Ascending aorta (tissue), 2 donors: ENCODE results near the gene DDIT3. TPM values are rescaled to one million over a fixed set of nuclear protein-coding genes. Genes with fewer than 3 reads are reported as not detected.
"Not testable (repeated sequence)": the region's sequence is repeated elsewhere in the genome, so short reads cannot be mapped to it uniquely, and the experiment has no call there.

Source experiments
- DNase-seq, 2 donors: peaks; one replicate each; pipeline ENCODE4 v3.0.0-alpha.2; 2019; ENCODE audit warnings: low spot score in 2 of 2
- H3K27ac ChIP-seq, 2 donors: fragments of 200-600 bp; sonication (generic); one replicate each; pipeline ENCODE4 v1.5.1; 2016 to 2017; ENCODE audit warnings: mild to moderate bottlenecking in 1 of 2
- H3K27me3 ChIP-seq: fragments of 200-600 bp; sonication (generic); one replicate; pipeline ENCODE4 v1.5.1; 2017
- H3K36me3 ChIP-seq, 2 donors: fragments of 200-600 bp; sonication (generic); one replicate each; pipeline ENCODE4 v1.5.1; 2016
- H3K4me1 ChIP-seq, 2 donors: fragments of 200-600 bp; sonication (generic); one replicate each; pipeline ENCODE4 v1.5.1; 2016 to 2017; ENCODE audit warnings: mild to moderate bottlenecking in 1 of 2
- H3K4me3 ChIP-seq, 2 donors: fragments of 200-600 bp; sonication (generic); one replicate each; pipeline ENCODE4 v1.5.1; 2016 to 2017; ENCODE audit warnings: mild to moderate bottlenecking in 1 of 2
- H3K9me3 ChIP-seq, 2 donors: fragments of 200-600 bp; sonication (generic); one replicate each; pipeline ENCODE4 v1.5.1; 2016
- intact Hi-C: fragments of 100-400 bp; cut with DNase I; formaldehyde crosslinking; loops from one replicate; pipeline ENCODE4 v1.15.1; 2023
- total RNA-seq: library from RNA; depleted of rRNA; stranded (reverse); fragments of >200 nt; gene quantifications from one replicate; pipeline ENCODE4 v1.1.0, GENCODE V29; 2016
- TF ChIP-seq, protein P1 (sequence below), 3 experiments: fragments of 200-600 bp in 2 of 3; fragments of 450-650 bp in 1 of 3; sonication (generic) in 2 of 3; IDR thresholded peaks; one replicate each; pipeline ENCODE4 v1.5.1; 2016 to 2019; ENCODE audit warnings: antibody characterized with exemption in 3 of 3, mild to moderate bottlenecking in 1 of 3, moderate library complexity in 1 of 3

DDIT3 gene
- total RNA-seq, 1 donor from 2014 or later: 0.64 TPM

DNA sequence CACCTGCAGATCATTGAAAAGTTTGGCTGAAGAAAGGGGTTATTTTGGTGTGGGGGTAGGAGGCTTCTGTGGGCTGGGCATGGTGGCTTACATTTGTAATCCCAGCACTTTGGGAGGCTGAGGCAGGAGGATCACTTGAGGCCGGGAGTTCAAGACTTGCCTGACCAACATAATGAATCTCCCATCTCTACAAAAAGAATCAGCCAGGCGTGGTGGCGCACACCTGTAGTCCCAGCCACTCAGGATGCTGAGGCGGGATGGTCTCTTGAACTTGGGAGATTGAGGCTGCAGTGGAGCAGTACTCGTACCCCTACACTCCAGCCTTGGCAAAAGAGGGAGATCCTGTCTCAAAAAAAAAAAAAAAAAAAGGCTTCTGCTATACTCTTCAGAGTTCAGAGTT lies 7.0 kb downstream of the DDIT3 start:
- Histone ChIP-seq H3K4me3 (no peak overlapping the region), H3K9me3 (no peaks in the 10 kb centered on the region), H3K27me3 (no peaks in the 10 kb centered on the region), H3K27ac (no peak overlapping the region), H3K4me1 (peaks cover 5 to 11% of the 10 kb centered on the region in 2 donors), H3K36me3 (peaks cover 70 to 82% of the 10 kb centered on the region in 2 donors)
- TF ChIP-seq, protein P1, sequence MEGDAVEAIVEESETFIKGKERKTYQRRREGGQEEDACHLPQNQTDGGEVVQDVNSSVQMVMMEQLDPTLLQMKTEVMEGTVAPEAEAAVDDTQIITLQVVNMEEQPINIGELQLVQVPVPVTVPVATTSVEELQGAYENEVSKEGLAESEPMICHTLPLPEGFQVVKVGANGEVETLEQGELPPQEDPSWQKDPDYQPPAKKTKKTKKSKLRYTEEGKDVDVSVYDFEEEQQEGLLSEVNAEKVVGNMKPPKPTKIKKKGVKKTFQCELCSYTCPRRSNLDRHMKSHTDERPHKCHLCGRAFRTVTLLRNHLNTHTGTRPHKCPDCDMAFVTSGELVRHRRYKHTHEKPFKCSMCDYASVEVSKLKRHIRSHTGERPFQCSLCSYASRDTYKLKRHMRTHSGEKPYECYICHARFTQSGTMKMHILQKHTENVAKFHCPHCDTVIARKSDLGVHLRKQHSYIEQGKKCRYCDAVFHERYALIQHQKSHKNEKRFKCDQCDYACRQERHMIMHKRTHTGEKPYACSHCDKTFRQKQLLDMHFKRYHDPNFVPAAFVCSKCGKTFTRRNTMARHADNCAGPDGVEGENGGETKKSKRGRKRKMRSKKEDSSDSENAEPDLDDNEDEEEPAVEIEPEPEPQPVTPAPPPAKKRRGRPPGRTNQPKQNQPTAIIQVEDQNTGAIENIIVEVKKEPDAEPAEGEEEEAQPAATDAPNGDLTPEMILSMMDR (IDR thresholded peaks at IDR 0.05): no peak
- no peak for DNase-seq
- intact Hi-C loops: no loop called here

GRCh38 chr12:57512665-57513064 lies 7.6 kb downstream of the DDIT3 start:
- Histone ChIP-seq H3K4me3 (no peak overlapping the region), H3K27me3 (no peaks in the 10 kb centered on the region), H3K4me1 (peaks cover 1 to 5% of the 10 kb centered on the region in 2 donors), H3K9me3 (no peaks in the 10 kb centered on the region), H3K36me3 (peaks cover 72 to 82% of the 10 kb centered on the region in 2 donors), H3K27ac (no peak overlapping the region)
- no peak for DNase-seq
- intact Hi-C loops: no loop called here
- TF ChIP-seq, protein P1 (IDR thresholded peaks at IDR 0.05): no peak

DNA sequence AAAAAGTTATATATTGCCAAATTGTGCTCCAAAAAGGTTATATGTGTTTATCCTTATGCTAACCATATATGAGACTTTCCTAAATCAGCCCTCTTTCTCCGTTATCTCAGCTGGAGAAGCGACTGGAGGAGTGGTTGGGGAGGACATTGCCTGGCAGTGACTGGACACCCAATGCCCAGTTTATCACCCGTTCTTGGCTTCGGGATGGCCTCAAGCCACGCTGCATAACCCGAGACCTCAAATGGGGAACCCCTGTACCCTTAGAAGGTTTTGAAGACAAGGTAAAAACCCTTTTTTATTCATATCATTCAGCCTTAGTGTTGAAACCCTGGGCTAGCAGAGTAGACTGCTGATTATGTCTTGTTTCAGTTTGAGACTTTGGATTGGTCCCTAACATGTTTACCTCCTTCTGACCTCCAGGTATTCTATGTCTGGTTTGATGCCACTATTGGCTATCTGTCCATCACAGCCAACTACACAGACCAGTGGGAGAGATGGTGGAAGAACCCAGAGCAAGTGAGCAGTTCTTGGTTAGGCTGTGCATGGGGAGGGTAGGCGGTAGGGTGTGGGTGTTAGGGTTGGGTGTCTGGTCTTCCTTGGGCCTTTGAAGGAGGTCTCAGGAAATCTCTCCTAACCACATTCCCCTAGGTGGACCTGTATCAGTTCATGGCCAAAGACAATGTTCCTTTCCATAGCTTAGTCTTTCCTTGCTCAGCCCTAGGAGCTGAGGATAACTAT lies 8.6 kb downstream of the DDIT3 start:
- H3K4me3 ChIP-seq: no peak overlapping the region
- H3K36me3 ChIP-seq: peaks cover 66 to 74% of the 10 kb centered on the region in 2 donors
- no peaks in the 10 kb centered on the region for H3K9me3 ChIP-seq
- H3K4me1 ChIP-seq: no peaks in the 10 kb centered on the region
- no peak overlapping the region for H3K27ac ChIP-seq
- TF ChIP-seq, protein P1 (IDR thresholded peaks at IDR 0.05): no peak
- H3K27me3 ChIP-seq: no peaks in the 10 kb centered on the region
- intact Hi-C loops: no loop called here
- no peak for DNase-seq

GRCh38 chr12:57511161-57511560 lies 9.2 kb downstream of the DDIT3 start:
- DNase-seq: no peak
- Histone ChIP-seq H3K9me3 (no peaks in the 10 kb centered on the region), H3K36me3 (peaks cover 65 to 73% of the 10 kb centered on the region in 2 donors), H3K27ac (no peak overlapping the region), H3K4me3 (no peak overlapping the region), H3K27me3 (no peaks in the 10 kb centered on the region), H3K4me1 (no peaks in the 10 kb centered on the region)
- TF ChIP-seq, protein P1 (IDR thresholded peaks at IDR 0.05): no peak
- intact Hi-C loops: no loop called here

DNA sequence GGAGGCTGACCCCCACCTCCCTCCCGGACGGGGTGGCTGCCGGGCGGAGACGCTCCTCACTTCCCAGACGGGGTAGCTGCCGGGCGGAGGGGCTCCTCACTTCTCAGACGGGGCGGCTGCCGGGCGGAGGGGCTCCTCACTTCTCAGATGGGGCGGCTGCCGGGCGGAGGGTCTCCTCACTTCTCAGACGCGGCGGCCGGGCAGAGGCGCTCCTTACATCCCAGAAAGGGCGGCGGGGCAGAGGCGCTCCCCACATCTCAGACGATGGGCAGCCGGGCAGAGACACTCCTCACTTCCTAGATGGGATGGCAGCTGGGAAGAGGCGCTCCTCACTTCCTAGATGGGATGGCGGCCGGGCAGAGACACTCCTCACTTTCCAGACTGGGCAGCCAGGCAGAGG lies 12.5 kb downstream of the DDIT3 start:
- H3K27me3 ChIP-seq, intact Hi-C loops, H3K4me1 ChIP-seq, H3K9me3 ChIP-seq, DNase-seq, H3K27ac ChIP-seq, H3K4me3 ChIP-seq: not testable (repeated sequence)
- peaks cover 64 to 71% of the 10 kb centered on the region in 2 donors for H3K36me3 ChIP-seq

DNA sequence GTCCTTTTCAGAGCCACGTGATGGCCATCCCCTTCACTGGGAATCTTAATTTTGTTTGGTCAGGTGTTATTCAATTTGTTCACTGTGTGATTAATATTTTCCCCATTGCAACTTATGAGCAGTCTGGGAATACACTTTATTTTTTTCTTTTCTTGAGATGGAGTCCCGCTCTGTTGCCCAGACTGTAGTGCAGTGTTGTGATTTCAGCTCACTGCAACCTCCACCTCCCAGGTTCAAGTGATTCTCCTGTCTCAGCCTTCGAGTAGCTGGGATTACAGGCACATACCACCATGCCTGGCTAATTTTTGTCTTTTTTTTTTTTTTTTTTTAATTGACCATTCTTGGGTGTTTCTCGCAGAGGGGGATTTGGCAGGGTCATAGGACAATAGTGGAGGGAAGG lies 13.8 kb downstream of the DDIT3 start:
- H3K27ac ChIP-seq, H3K4me1 ChIP-seq, DNase-seq, intact Hi-C loops, H3K27me3 ChIP-seq, H3K9me3 ChIP-seq, H3K4me3 ChIP-seq: not testable (repeated sequence)
- peaks cover 62 to 71% of the 10 kb centered on the region in 2 donors for H3K36me3 ChIP-seq

DNA sequence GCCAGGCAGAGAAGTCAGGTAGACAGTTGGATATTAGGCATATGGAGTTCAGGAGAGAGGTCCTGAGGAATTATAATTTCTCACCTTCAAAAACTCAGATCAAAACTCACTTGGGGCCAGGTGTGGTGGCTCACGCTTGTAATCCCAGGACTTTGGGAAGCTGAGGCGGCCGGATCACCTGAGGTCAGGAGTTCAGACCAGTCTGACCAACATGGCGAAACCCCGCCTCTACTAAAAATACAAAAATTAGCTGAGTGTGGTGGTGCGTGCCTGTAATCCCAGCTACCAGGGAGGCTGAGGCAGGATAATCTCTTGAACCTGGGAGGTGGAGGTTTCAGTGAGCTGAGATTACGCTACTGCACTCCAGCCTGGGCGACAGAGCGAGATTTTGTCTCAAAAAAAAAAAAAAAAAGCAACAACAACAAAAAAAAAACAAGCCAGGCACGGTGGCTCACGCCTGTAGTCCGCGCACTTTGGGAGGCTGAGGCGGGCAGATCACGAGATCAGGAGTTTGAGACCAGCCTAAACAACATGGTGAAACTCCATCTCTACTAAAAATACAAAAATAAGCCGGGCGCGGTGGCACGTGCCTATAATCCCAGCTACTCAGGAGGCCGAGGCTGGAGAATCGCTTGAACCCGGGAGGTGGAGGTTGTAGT lies 17.9 kb downstream of the DDIT3 start:
- peaks cover 76 to 88% of the 10 kb centered on the region in 2 donors for H3K36me3 ChIP-seq
- H3K27ac ChIP-seq, DNase-seq, H3K4me1 ChIP-seq, H3K4me3 ChIP-seq, intact Hi-C loops, H3K9me3 ChIP-seq, H3K27me3 ChIP-seq: not testable (repeated sequence)
